Hematopoietic multipotent progenitor cell treated with erythropoietin and hydrocortisone succinate and interleukin-3 and kit ligand, for 15 days (in vitro differentiated cells): ENCODE data around the gene PNPLA7.
A peak's percentile ranks its signal among the peaks of the same experiment; 100 is the strongest.
"Not testable (repeated sequence)": the region's sequence is repeated elsewhere in the genome, so short reads cannot be mapped to it uniquely, and the experiment has no call there.

Experiments
- DNase-seq: peaks from one replicate; pipeline ENCODE4 v3.0.0-alpha.2; 2015; ENCODE audit warnings: low spot score

PNPLA7 gene

GRCh38 chr9:137575364-137575715 lies 25.1 kb upstream of the PNPLA7 start:
- peak; percentile 66 for DNase-seq

DNA sequence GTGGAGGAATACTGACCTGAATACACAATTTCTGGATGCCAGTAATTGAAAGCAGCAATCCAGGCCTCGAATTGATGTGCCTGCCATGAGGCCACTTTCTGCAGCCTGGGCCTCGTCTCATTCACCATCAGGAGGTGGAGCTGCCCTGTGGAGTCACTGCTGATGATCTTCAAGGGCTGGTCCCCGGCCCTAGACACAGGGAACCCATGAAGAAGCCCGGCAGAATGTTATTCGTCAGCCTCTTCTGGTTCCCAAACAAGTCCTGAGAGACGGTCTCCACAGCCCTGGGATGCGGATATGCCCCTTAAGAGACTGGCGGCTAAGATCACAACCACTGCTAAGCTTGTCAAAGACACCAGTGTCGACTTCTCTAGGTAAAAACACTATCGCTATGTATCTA lies 24.0 kb upstream of the PNPLA7 start:
- DNase-seq = no peak

DNA sequence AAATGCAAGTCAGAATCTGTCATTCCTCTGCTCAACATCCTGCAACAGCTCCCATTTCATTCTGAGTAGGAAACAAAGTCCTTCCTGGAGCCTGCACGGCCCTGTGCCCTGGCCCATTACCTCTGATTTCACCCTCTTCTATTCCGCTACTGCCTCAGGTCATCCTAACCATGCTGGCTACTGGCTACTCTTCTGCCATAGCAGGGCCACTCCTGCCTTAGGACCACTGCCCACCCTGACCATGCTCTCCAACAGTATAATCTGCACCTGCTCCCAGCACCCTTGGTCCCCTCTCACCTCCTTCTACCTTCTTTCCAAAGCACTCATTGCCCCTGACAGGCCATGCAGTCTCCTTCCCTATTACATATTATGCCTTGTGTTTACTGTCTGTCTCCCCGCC lies 20.4 kb upstream of the PNPLA7 start:
- no peak for DNase-seq

DNA sequence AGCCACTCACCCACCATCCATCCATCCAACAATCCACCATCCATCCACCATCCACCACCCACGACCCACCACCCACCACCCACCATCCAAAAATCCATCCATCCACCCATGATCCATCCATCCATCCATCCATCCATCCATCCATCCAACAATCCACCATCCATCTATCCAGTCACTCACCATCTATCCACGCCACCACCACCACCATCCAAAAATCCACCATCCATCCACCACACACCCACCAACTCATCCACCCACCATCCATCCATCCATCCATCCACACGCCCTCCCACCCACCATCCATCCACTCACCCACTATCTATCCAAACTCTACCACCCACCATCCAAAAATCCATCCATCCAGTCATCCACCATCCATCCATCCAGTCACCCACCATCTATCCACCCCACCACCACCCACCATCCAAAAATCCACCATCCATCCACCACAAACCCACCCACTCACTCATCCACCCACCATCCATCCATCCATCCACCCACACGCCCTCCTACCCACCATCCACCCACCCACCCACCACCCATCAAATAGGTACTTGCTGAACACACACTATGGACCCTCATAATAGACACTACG lies 19.5 kb upstream of the PNPLA7 start:
- no peak for DNase-seq

DNA sequence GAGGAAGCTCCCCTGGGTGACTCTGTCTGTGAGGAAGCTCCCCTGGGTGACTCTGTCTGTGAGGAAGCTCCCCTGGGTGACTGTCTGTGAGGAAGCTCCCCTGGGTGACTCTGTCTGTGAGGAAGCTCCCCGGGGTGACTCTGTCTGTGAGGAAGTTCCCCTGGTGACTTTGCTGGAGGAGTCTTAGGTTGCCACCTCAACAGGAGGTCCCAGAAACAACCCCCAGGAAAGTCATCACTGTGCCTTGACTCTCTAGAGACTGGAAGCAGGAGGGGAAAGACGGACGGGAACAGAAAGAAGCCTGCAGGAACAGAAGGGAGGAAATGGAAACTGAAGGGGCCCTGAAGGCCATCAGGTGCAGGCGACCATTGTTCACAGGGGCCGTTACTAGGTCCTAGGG lies 18.2 kb upstream of the PNPLA7 start:
- DNase-seq = not testable (repeated sequence)

GRCh38 chr9:137564817-137565411 lies 14.7 kb upstream of the PNPLA7 start:
- no peak for DNase-seq

GRCh38 chr9:137564134-137564533 lies 13.9 kb upstream of the PNPLA7 start:
- no peak for DNase-seq

GRCh38 chr9:137558127-137558526 lies 7.9 kb upstream of the PNPLA7 start:
- no peak for DNase-seq

DNA sequence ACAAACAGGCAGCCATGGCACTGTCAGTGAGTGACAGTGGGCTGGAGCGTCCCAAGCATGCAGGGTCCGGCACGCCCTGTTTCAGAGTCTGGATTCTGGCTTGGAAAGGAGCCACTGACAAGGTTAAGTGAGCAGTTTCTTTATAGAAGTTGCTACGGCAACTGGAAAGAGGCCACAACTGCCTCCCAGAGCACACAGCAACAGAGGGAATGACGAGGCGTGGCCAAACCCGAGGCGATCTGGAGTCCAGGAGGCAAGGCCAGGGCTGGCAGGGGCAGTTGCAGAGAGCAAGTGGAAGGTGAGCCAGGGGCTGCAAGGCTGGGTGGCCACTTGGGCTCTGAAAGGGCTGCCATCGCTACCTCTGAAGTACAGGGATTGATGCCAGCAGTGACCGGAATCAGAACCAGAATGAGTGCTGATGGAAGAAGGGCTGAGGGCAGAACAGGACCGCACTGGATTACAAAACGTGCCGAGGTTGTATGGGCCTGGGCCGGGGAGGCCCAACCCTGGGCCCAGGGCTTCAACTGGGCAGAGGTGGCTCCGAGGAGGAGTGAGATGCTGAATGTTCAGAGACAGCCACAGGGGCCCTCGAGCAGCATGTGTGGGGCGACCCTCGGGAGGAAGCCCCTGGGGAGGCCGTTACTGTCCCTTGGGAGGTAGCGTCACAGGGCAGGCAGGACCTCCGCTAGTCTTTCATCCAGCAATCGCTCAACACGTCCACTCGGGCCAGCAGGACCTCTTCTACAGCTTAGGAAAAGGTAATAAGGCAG lies 6.1 kb upstream of the PNPLA7 start:
- no peak for DNase-seq

DNA sequence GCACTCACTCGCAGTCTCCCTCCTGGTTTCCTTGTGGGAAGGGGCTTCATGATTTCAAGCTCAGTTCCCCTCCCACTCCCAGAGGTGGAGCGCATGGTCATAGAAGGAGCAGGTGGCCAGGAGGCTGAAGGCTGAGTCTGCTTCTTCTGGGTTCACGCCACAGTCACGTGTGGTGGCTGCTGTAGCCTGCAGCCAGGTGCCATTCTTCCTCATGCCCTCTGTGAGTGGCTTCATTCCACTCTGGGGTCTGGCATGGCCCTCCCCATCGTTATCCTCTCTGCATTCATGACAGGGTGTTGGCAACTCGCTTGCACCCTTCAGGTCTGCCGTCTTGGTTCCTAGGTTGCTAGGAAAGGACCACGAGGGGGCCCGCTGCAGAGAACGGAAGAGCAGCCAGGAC lies 5.0 kb upstream of the PNPLA7 start:
- DNase-seq = no peak

GRCh38 chr9:137554349-137554748 lies 4.1 kb upstream of the PNPLA7 start:
- no peak for DNase-seq

GRCh38 chr9:137553654-137554053 lies 3.5 kb upstream of the PNPLA7 start:
- DNase-seq = not testable (repeated sequence)

DNA sequence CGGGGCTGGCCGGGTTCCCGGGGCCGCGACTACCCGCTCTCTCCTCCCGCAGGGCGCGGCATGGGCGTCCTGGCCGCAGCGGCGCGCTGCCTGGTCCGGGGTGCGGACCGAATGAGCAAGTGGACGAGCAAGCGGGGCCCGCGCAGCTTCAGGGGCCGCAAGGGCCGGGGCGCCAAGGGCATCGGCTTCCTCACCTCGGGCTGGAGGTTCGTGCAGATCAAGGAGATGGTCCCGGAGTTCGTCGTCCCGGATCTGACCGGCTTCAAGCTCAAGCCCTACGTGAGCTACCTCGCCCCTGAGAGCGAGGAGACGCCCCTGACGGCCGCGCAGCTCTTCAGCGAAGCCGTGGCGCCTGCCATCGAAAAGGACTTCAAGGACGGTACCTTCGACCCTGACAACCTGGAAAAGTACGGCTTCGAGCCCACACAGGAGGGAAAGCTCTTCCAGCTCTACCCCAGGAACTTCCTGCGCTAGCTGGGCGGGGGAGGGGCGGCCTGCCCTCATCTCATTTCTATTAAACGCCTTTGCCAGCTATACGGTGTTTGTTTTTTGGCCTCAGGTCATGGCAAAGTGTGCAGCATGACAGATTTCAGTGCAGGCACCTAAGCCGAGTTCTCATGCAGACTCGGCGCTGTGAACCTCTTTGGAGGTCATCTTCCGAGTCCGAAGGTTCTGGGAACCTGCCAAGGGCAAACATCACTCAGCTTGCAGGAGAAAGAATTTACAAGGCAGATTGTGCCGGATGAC lies 2.0 kb upstream of the PNPLA7 start:
- no peak for DNase-seq

GRCh38 chr9:137551264-137552021 lies 1.2 kb upstream of the PNPLA7 start, which contains the start of gene MRPL41:
TSS of gene MRPL41 (plus strand) at chr9:137551879. CDS start at chr9:137552082, 203 bp downstream.
- DNase-seq = peak; percentile 85

DNA sequence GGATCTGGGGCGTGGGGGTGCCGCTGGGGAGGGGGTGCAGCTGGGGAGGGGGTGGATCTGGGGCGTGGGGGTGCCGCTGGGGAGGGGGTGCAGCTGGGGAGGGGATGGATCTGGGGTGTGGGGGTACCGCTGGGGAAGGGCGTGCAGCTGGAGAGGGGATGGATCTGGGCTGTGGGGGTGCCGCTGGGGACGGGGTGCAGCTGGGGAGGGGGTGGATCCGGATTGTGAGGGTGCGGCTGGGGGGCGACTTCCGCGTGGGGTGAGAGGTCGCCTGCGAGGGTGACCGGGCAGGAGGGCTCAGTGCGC lies 709 bp upstream of the PNPLA7 start:
- DNase-seq = not testable (repeated sequence)

GRCh38 chr9:137547687-137548543 lies 2.3 kb downstream of the PNPLA7 start:
- DNase-seq = no peak

DNA sequence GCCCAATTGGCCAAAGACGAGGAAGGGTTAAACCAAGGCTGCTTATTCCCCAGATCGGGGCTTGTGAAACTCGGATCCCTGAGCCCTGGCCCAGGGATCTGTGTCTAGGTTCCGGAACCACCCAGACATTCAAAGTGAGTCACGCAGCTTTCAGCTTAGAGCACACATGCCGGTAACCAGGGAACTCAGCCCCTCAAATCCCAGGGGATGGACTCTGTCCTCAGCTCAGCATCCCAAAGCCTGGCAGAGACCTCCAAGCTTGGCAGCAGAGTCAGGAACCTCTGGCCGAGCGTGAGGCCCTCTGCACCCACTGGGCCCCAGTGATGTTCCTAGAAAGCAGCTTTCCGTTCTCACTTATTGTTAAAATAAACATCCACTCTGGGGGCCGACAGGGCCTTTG lies 5.1 kb downstream of the PNPLA7 start:
- DNase-seq = no peak

DNA sequence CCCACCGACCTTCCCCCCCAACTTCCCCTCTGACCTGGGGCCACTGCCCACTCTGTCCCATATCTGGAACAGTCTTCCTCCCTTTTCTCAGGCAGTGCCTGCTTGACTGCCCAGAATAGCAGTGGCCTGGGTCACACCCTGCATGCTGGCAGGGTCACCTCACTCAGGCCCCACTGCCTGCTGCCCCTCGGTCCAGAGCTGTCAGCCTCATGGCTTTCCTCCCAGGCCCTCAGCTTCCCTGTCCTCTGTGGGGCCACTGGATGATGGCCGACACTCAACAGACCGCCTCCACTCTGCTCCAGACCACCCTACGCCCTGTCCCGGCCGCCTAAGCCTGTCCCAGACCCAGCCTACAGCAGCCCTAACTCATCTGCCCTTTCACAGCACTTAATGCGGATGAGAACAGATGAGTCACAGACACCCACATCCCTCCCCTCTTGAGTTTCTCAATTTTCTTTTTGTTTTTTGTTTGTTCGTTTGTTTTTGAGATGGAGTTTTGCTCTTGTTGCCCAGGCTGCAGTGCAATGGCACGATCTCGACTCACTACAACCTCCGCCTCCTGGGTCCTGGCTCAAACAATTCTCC lies 5.9 kb downstream of the PNPLA7 start:
- no peak for DNase-seq

DNA sequence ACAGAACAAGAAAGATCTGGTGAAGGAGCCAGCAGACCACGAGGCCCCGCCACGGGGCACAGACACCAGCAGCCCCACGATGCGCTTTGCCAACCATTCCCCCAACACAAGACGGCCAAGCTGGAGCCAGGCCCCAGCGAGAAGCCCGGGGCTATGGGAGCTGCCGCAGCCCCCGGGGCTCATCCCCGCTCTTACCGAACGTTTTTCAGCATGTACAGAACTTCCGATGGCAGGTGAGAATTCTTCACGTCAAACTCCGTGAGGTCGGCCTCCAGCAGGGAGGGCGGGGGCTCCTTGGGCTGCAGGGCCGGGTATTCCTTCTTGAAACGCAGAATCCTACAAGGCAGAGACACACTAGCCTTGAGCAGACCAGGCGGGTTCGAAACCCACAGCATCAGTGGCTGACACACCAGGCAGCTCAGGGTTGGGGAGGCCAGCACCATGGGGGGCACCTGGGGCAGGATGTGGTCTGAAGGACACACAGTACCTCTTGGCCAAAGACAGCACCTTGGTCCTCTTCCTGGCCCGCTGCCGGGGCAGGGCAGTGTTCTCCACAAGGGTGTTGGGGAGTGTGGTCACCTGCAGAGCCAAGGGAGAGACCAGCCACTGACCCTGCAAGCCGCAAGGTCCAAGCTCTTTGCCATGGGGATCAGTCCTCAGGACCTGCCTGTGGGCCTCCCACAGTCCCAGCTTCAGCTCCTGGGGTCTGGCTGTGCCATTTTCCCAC lies 6.8 kb downstream of the PNPLA7 start:
- no peak for DNase-seq

GRCh38 chr9:137542486-137542885 lies 7.7 kb downstream of the PNPLA7 start:
- no peak for DNase-seq
